ENCODE results near the gene BRD4. TPM values are rescaled to one million over a fixed set of nuclear protein-coding genes. Genes with fewer than 3 reads are reported as not detected.
A peak's percentile ranks its signal among the peaks of the same experiment; 100 is the strongest.

BRD4 gene
- total RNA-seq, 1 donor from 2014 or later, result 136 TPM

GRCh38 chr19:15237759-15238638 is 94.3 kb downstream of the BRD4 start:
- Mint-ChIP-seq H3K36me3 (ENCODE audit: low read depth, unreplicated experiment) (peaks cover 32% of the 10 kb centered on the region), H3K4me3 (ENCODE audit: unreplicated experiment) (peak overlapping the region; percentile 73), H3K9me3 (ENCODE audit: unreplicated experiment) (no peaks in the 10 kb centered on the region), H3K4me1 (ENCODE audit: unreplicated experiment) (peaks cover 3% of the 10 kb centered on the region), H3K27me3 (ENCODE audit: unreplicated experiment) (peaks cover 29% of the 10 kb centered on the region), H3K27ac (ENCODE audit: unreplicated experiment) (no peak overlapping the region)
- TF ChIP-seq CTCF (IDR thresholded peaks at IDR 0.05; ENCODE audit: unreplicated experiment), result no peak
- DNase-seq (ENCODE audit: low spot score), result no peak

- Mint-ChIP-seq H3K9me3 (ENCODE audit: unreplicated experiment) (no peaks in the 10 kb centered on the region), H3K36me3 (ENCODE audit: low read depth, unreplicated experiment) (peaks cover 32% of the 10 kb centered on the region), H3K27ac (ENCODE audit: unreplicated experiment) (no peak overlapping the region), H3K4me1 (ENCODE audit: unreplicated experiment) (peaks cover 3% of the 10 kb centered on the region), H3K4me3 (ENCODE audit: unreplicated experiment) (no peak overlapping the region), H3K27me3 (ENCODE audit: unreplicated experiment) (peaks cover 27% of the 10 kb centered on the region)
- DNase-seq (ENCODE audit: low spot score), result no peak
- no peak for TF ChIP-seq CTCF (IDR thresholded peaks at IDR 0.05; ENCODE audit: unreplicated experiment)
Observed at GRCh38 chr19:15236886-15237285, 95.5 kb downstream of the BRD4 start.

GRCh38 chr19:15235781-15236180 is 96.6 kb downstream of the BRD4 start:
- H3K27me3 Mint-ChIP-seq (ENCODE audit: unreplicated experiment), result peaks cover 31% of the 10 kb centered on the region
- peaks cover 32% of the 10 kb centered on the region for H3K36me3 Mint-ChIP-seq (ENCODE audit: low read depth, unreplicated experiment)
- TF ChIP-seq CTCF (IDR thresholded peaks at IDR 0.05; ENCODE audit: unreplicated experiment), result no peak
- no peaks in the 10 kb centered on the region for H3K9me3 Mint-ChIP-seq (ENCODE audit: unreplicated experiment)
- no peak overlapping the region for H3K27ac Mint-ChIP-seq (ENCODE audit: unreplicated experiment)
- H3K4me1 Mint-ChIP-seq (ENCODE audit: unreplicated experiment), result peaks cover 3% of the 10 kb centered on the region
- peak overlapping the region; percentile 83 for H3K4me3 Mint-ChIP-seq (ENCODE audit: unreplicated experiment)
- DNase-seq (ENCODE audit: low spot score), result no peak

GRCh38 chr19:15234431-15235130 is 97.8 kb downstream of the BRD4 start:
- Mint-ChIP-seq H3K27me3 (ENCODE audit: unreplicated experiment) (peaks cover 30% of the 10 kb centered on the region), H3K27ac (ENCODE audit: unreplicated experiment) (peak overlapping the region; percentile 1), H3K36me3 (ENCODE audit: low read depth, unreplicated experiment) (peaks cover 27% of the 10 kb centered on the region), H3K9me3 (ENCODE audit: unreplicated experiment) (no peaks in the 10 kb centered on the region), H3K4me1 (ENCODE audit: unreplicated experiment) (peaks cover 3% of the 10 kb centered on the region), H3K4me3 (ENCODE audit: unreplicated experiment) (peak overlapping the region; percentile 85)
- TF ChIP-seq CTCF (IDR thresholded peaks at IDR 0.05; ENCODE audit: unreplicated experiment), result no peak
- no peak for DNase-seq (ENCODE audit: low spot score)

- H3K27me3 Mint-ChIP-seq (ENCODE audit: unreplicated experiment), result peaks cover 28% of the 10 kb centered on the region
- no peak overlapping the region for H3K27ac Mint-ChIP-seq (ENCODE audit: unreplicated experiment)
- peaks cover 3% of the 10 kb centered on the region for H3K4me1 Mint-ChIP-seq (ENCODE audit: unreplicated experiment)
- no peaks in the 10 kb centered on the region for H3K9me3 Mint-ChIP-seq (ENCODE audit: unreplicated experiment)
- no peak overlapping the region for H3K4me3 Mint-ChIP-seq (ENCODE audit: unreplicated experiment)
- DNase-seq (ENCODE audit: low spot score), result no peak
- peaks cover 12% of the 10 kb centered on the region for H3K36me3 Mint-ChIP-seq (ENCODE audit: low read depth, unreplicated experiment)
- TF ChIP-seq CTCF (IDR thresholded peaks at IDR 0.05; ENCODE audit: unreplicated experiment), result no peak
Observed at GRCh38 chr19:15231271-15231670, 101.1 kb downstream of the BRD4 start.
